Activated CD8-positive, alpha-beta T cell treated with anti-CD3 and anti-CD28 coated beads, Interleukin-2, amount 10 ng/mL, durations not matched to agents 7 days and 5 days (primary cell): ENCODE data around the gene TNFRSF6B. TPM values are rescaled to one million over a fixed set of nuclear protein-coding genes. Genes with fewer than 3 reads are reported as not detected.

Source experiments
- ATAC-seq: fragments of 150-1000 bp; cut with Tn5 transposase; one replicate; pipeline ENCODE4 v1.10.0; 2021; ENCODE audit warnings: moderate library complexity
- CTCF ChIA-PET: fragments of 350-600 bp; sonication (Branson Sonifier 250); formaldehyde crosslinking; loops from one replicate; lab custom pipeline; 2021; ENCODE audit warnings: antibody characterized with exemption; lab: Charles Lee
- POLR2A ChIA-PET: fragments of 350-600 bp; sonication (Branson Sonifier 250); formaldehyde crosslinking; loops from one replicate; lab custom pipeline; 2021; ENCODE audit warnings: antibody characterized with exemption; lab: Charles Lee
- DNase-seq: peaks from one replicate; pipeline ENCODE4 v3.0.0-alpha.2; 2020
- H3K27ac Mint-ChIP-seq: one replicate; pipeline ENCODE4 v1.8.0; 2021; ENCODE audit warnings: mild to moderate bottlenecking, mixed read lengths
- H3K27me3 Mint-ChIP-seq: one replicate; pipeline ENCODE4 v1.8.0; 2021; ENCODE audit warnings: low read depth, mixed read lengths
- H3K36me3 Mint-ChIP-seq: one replicate; pipeline ENCODE4 v1.8.0; 2021; ENCODE audit warnings: low read depth, mixed read lengths
- H3K4me1 Mint-ChIP-seq: one replicate; pipeline ENCODE4 v1.8.0; 2021; ENCODE audit warnings: low read depth, mixed read lengths
- H3K4me3 Mint-ChIP-seq: one replicate; pipeline ENCODE4 v1.8.0; 2021; ENCODE audit warnings: mild to moderate bottlenecking, mixed read lengths
- H3K9me3 Mint-ChIP-seq: one replicate; pipeline ENCODE4 v1.8.0; 2022; ENCODE audit warnings: mixed read lengths; ENCODE audit not compliant: insufficient read depth
- total RNA-seq, 2 experiments: library from RNA; stranded (reverse); gene quantifications; one replicate each; pipeline ENCODE4 v1.2.3, GENCODE V29; 2021

TNFRSF6B gene
- total RNA-seq, 2 experiments from 2014 or later: not detected

DNA sequence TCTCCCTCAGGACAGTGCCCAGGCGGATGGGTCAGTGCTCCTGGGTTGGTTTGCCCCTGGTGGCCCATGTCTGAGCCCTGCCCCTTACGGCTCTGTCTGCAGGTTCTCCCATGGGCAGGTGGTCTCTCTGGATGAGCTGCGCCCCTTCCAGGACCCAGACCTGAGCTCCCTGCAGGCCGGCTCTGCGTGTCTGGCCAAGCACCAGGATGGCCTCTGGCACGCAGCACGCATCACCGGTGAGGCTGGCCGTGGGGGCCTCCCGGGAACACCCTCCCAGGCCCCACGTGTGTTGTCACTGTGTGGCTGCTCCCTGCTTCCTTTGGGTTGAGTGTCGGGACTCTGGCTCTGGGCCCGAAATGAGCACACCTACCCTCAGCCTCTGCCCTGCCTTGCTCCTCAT, 36.7 kb downstream of the TNFRSF6B start:
- CTCF ChIA-PET: interaction anchor here (0.7 kb wide), 1 partner anchor 27 kb away, joined by 3 read pairs; no protein-coding TSS in a partner anchor
- Mint-ChIP-seq H3K4me3 (no peak overlapping the region), H3K27me3 (no peaks in the 10 kb centered on the region), H3K4me1 (peaks cover 36% of the 10 kb centered on the region), H3K27ac (no peak overlapping the region), H3K9me3 (no peaks in the 10 kb centered on the region), H3K36me3 (peaks cover 48% of the 10 kb centered on the region)
- no peak for ATAC-seq
- POLR2A ChIA-PET: interaction anchor here (1.2 kb wide), 1 partner anchor 26 kb away, joined by 3 read pairs; the partner anchor contains the start of genes ARFRP1 and ZGPAT
- DNase-seq: no peak

DNA sequence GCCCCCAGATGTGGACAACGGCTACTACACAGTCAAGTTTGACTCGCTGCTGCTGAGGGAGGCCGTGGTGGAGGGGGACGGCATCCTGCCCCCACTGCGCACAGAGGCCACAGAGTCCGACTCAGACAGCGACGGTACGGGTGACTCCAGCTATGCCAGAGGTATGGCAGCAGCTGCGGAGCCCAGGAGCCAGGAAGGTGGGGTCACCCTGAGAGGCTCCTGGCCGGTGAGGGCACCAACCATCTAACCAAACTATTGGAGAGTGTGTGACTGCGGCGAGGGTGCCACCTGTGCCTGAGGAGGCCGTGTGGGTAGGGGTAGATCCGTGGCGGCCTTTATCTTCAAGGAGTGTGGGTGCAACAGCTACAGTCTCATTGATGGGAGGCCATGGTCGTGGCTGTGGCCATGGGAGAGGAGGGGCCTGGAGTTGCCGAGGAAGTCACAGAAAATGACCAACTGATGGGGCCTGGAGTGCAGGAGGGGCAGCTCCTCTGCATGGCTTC, 37.2 kb downstream of the TNFRSF6B start:
- peaks cover 31% of the 10 kb centered on the region for H3K4me1 Mint-ChIP-seq
- peak overlapping the region; percentile 32 for H3K27ac Mint-ChIP-seq
- no peaks in the 10 kb centered on the region for H3K27me3 Mint-ChIP-seq
- DNase-seq (no peak), ATAC-seq (no peak)
- no peaks in the 10 kb centered on the region for H3K9me3 Mint-ChIP-seq
- ChIA-PET POLR2A (interaction anchor here (1.2 kb wide), 1 partner anchor 26 kb away, joined by 3 read pairs; the partner anchor contains the start of genes ARFRP1 and ZGPAT), CTCF (interaction anchor here (0.7 kb wide), 1 partner anchor 27 kb away, joined by 3 read pairs; no protein-coding TSS in a partner anchor)
- H3K4me3 Mint-ChIP-seq: no peak overlapping the region
- H3K36me3 Mint-ChIP-seq: peaks cover 42% of the 10 kb centered on the region

DNA sequence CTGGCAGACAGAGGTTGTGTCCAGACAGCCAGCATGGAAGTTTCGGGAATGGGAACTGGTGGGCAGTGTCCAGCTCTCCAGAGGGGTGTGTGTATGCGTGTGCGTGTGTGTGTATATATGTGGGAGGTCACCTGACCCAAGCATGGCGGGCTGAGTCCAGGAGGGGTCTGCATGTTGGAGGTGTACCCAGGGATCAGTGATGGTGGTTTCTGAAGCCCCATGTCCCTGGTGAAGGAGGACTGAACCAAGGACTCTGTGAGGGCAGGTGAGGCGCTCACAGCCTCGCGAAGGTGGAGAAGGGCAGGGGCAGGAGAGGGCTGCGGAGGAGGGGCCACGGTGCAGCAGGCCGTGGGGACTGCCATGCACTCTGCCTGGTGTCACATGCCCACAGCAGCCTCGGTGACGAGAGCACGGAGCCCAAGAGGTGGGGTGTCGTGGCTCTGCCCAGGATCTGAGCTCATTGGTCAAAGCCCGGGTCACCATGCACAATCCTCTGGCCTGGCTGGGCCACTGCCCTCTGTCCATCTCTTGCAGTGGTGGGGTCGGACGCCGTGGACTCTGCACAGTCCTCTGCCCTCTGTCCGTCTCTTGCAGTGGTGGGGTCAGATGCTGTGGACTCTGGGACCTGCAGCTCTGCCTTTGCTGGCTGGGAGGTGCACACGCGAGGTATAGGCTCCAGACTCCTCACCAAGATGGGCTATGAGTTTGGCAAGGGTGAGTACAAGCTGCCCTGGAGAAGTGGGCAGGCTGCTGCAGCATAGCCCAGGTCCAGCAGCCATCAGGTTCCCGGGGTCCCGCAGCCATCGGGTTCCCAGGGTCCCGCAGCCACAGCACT, 37.9 kb downstream of the TNFRSF6B start:
- DNase-seq (peak; percentile 21), ATAC-seq (no peak)
- CTCF ChIA-PET: interaction anchor here (0.6 to 5.3 kb wide), 3 partner anchors 27 to 42 kb away, joined by 3 to 70 read pairs (median 3); partner anchors contain the start of genes ARFRP1 and ZGPAT
- H3K36me3 Mint-ChIP-seq: peaks cover 37% of the 10 kb centered on the region
- H3K4me3 Mint-ChIP-seq: no peak overlapping the region
- no peak overlapping the region for H3K27ac Mint-ChIP-seq
- peaks cover 29% of the 10 kb centered on the region for H3K4me1 Mint-ChIP-seq
- H3K9me3 Mint-ChIP-seq: no peaks in the 10 kb centered on the region
- H3K27me3 Mint-ChIP-seq: no peaks in the 10 kb centered on the region
- POLR2A ChIA-PET: interaction anchor here (2.5 kb wide), 1 partner anchor 130 kb away, joined by 14 read pairs; the partner anchor contains the start of gene TPD52L2

DNA sequence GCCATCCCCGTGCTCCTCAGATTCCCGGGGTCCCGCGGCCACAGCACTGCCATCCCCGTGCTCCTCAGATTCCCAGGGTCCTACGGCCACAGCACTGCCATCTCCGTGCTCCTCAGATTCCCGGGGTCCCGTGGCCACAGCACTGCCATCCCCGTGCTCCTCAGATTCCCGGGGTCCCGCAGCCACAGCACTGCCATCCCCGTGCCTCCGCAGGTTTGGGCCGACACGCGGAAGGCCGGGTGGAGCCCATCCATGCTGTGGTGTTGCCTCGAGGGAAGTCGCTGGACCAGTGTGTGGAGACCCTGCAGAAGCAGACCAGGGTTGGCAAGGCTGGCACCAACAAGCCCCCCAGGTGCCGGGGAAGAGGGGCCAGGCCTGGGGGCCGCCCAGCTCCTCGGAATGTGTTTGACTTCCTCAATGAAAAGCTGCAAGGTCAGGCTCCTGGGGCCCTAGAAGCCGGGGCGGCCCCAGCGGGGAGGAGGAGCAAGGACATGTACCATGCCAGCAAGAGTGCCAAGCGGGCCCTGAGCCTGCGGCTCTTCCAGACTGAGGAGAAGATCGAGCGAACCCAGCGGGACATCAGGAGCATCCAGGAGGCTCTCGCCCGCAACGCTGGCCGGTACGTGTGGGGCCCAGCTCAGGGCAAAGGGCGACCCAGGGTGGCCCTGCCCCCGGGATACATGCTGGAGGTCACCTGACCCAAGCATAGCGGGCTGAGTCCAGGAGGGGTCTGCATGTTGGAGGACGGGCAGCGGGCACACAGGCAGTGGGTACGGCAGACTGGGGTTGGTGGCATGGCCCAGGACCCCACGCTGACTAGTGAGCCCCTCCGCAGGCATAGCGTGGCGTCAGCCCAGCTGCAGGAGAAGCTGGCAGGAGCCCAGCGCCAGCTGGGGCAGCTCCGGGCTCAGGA, 38.8 kb downstream of the TNFRSF6B start:
- no peak for ATAC-seq
- H3K27me3 Mint-ChIP-seq: no peaks in the 10 kb centered on the region
- peak overlapping the region; percentile 87 for H3K4me3 Mint-ChIP-seq
- peak; percentile 20 for DNase-seq
- ChIA-PET POLR2A (interaction anchor here (0.6 to 2.5 kb wide), 4 partner anchors 27 to 129 kb away, joined by 3 to 19 read pairs (median 9); partner anchors contain the start of genes ARFRP1, TPD52L2 and ZGPAT), CTCF (interaction anchor here (0.6 to 5.3 kb wide), 6 partner anchors 16 to 198 kb away, joined by 3 to 70 read pairs (median 5); partner anchors contain the start of genes ARFRP1, PTK6, TPD52L2 and ZGPAT)
- peak overlapping the region; percentile 92 for H3K27ac Mint-ChIP-seq
- H3K36me3 Mint-ChIP-seq: peaks cover 33% of the 10 kb centered on the region
- no peaks in the 10 kb centered on the region for H3K9me3 Mint-ChIP-seq
- H3K4me1 Mint-ChIP-seq: peaks cover 29% of the 10 kb centered on the region

DNA sequence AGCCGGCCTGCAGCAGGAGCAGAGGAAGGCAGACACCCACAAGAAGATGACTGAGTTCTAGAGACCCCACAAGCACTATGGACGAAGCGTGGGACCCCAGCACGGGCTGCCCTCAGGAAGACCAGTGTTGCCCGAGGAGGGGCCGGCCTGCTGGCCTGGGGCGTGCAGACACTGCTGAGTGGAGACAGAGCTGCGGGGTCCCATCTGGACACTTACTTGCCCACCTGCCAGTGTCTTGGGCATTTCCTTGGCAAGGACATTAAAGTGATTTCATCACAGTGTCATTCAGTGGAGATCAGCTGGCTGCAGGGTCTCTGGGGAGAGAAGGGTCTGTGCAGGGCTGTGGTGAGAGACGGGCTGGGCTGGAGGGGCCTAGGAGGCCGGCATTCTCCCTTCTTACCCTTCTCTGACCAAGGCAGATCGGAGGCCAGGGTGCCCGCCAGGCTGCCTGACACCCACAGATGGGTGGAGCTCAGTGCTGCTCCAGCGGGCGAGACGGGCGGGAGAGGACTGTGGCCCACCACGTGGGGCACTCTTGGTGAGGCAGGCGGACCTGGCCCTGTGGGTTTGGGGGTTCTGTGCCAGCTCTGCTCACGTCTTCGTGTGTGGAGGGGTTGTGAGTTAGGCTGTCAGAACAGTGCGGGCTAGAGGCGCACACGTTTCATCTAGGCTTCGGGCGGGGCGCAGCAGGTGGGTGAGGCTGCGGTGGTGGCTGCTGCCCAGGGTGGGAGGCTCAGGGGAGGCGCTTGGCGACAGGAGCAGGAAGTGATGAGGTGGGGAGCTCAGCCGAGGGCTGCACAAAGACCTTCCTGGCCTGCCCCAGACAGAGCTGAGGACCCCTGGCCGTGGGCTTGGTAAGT, 39.6 kb downstream of the TNFRSF6B start, which contains the start of gene LIME1:
LIME1 (plus strand) TSS at position 806 of the 860 bp plus-strand sequence. CDS start 886 bp downstream, outside the sequence.
- Mint-ChIP-seq H3K27me3 (no peaks in the 10 kb centered on the region), H3K9me3 (no peaks in the 10 kb centered on the region), H3K4me3 (peak within 1 kb of the TSS; percentile 87), H3K27ac (peak within 1 kb of the TSS; percentile 92), H3K4me1 (peaks cover 29% of the 10 kb centered on the region), H3K36me3 (peaks cover 33% of the 10 kb centered on the region)
- ChIA-PET CTCF (interaction anchor here (0.7 to 5.3 kb wide), 13 partner anchors 8 to 199 kb away, joined by 3 to 70 read pairs (median 3); partner anchors contain the start of genes ARFRP1, PTK6, STMN3 and TPD52L2), POLR2A (interaction anchor here (0.6 to 2.5 kb wide), 8 partner anchors 9 to 303 kb away, joined by 3 to 19 read pairs (median 4); partner anchors contain the start of genes ARFRP1, TPD52L2 and ZGPAT)
- DNase-seq (peak; percentile 90), ATAC-seq (peak; percentile 49)

DNA sequence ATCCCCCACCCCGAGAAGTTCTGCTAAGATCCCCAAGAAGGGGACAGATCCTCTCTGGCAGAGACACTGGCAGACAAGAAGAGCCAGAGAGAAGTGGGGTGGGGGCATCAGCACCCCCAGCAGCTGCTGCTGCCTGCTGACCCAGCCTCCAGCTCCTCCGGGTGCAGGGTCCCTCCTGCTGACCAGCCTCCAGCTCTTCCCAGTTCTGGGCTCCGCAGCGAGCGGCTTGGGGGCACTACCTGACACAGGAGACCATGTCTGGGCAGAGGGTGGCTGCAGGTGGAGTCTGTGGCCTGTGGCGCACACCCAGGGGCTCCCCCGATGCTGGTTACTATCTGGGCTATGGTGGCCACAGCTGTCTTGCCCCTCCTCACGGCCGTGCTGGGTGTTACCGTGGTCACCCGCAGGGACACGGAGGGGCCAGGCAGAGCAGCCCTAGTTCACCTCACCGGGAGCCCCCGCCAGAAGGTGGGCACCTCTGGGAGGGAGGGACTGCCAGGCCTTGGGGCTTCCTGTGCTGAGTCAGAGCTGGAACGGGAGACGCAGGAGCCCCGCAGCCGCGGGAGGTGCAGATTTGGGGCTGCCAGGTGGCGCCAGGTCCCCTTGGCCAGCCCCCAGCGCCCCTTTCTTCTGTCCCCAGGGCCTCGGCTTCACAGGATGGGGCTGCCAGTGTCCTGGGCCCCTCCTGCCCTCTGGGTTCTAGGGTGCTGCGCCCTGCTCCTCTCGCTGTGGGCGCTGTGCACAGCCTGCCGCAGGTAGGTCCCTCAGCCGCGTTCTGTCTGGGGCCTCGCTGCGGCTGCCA, 40.6 kb downstream of the TNFRSF6B start:
- peak overlapping the region; percentile 92 for H3K27ac Mint-ChIP-seq
- H3K9me3 Mint-ChIP-seq: no peaks in the 10 kb centered on the region
- peaks cover 37% of the 10 kb centered on the region for H3K36me3 Mint-ChIP-seq
- ATAC-seq: peak; percentile 32
- POLR2A ChIA-PET: interaction anchor here (0.8 to 2.5 kb wide), 7 partner anchors 10 to 244 kb away, joined by 3 to 19 read pairs (median 4); partner anchors contain the start of genes ARFRP1, PRPF6, TPD52L2 and ZGPAT
- CTCF ChIA-PET: interaction anchor here (1.0 to 5.3 kb wide), 8 partner anchors 9 to 200 kb away, joined by 3 to 70 read pairs (median 4); partner anchors contain the start of genes ARFRP1, PTK6, TPD52L2 and ZGPAT
- H3K4me3 Mint-ChIP-seq: peak overlapping the region; percentile 87
- H3K4me1 Mint-ChIP-seq: peaks cover 29% of the 10 kb centered on the region
- H3K27me3 Mint-ChIP-seq: no peaks in the 10 kb centered on the region
- peak; percentile 76 for DNase-seq

DNA sequence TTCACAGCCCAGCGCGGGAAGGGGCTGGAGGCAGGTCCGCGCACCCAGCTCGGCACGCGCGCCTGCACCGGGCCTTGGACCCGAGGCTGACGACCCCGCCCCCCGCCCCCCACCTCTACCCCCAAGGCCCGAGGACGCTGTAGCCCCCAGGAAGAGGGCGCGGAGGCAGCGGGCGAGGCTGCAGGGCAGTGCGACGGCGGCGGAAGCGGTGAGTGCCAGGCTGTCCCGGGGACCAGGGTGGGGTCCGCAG, 41.2 kb downstream of the TNFRSF6B start:
- no peak for ATAC-seq
- Mint-ChIP-seq H3K27me3 (no peaks in the 10 kb centered on the region), H3K9me3 (no peaks in the 10 kb centered on the region), H3K4me3 (peak overlapping the region; percentile 87), H3K27ac (no peak overlapping the region), H3K4me1 (peaks cover 29% of the 10 kb centered on the region), H3K36me3 (peaks cover 37% of the 10 kb centered on the region)
- POLR2A ChIA-PET: interaction anchor here (1.0 to 2.4 kb wide), 4 partner anchors 13 to 243 kb away, joined by 3 to 19 read pairs (median 4); partner anchors contain the start of genes ARFRP1, PRPF6 and ZGPAT
- CTCF ChIA-PET: interaction anchor here (5.3 kb wide), 1 partner anchor 30 kb away, joined by 70 read pairs; the partner anchor contains the start of genes ARFRP1 and ZGPAT
- DNase-seq: no peak

DNA sequence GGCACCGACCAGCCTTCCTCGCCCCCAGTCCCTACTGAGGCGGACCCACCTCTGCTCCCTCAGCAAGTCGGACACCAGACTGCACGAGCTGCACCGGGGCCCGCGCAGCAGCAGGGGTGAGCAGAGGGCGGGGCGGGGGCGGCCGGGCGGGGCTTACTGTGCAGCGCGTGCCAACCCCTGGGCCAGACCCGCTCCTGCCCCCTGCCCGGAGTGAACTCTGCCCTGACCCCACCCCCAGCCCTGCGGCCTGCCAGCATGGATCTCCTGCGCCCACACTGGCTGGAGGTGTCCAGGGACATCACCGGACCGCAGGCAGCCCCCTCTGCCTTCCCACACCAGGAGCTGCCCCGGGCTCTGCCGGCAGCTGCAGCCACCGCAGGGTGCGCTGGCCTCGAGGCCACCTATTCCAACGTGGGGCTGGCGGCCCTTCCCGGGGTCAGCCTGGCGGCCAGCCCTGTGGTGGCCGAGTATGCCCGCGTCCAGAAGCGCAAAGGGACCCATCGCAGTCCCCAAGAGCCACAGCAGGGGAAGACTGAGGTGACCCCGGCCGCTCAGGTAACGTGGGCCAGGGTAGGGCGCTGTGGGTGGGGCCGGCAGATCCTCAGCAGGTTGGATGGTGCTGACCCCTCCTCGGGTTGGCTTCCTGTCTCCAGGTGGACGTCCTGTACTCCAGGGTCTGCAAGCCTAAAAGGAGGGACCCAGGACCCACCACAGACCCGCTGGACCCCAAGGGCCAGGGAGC, 41.7 kb downstream of the TNFRSF6B start:
- ChIA-PET CTCF (interaction anchor here (5.3 kb wide), 1 partner anchor 31 kb away, joined by 70 read pairs; the partner anchor contains the start of genes ARFRP1 and ZGPAT), POLR2A (interaction anchor here (1.0 to 1.8 kb wide), 2 partner anchors 30 to 243 kb away, joined by 3 to 6 read pairs; partner anchors contain the start of genes ARFRP1, PRPF6 and ZGPAT)
- peak overlapping the region; percentile 87 for H3K4me3 Mint-ChIP-seq
- H3K27ac Mint-ChIP-seq: no peak overlapping the region
- H3K4me1 Mint-ChIP-seq: peaks cover 29% of the 10 kb centered on the region
- H3K9me3 Mint-ChIP-seq: no peaks in the 10 kb centered on the region
- H3K27me3 Mint-ChIP-seq: no peaks in the 10 kb centered on the region
- peaks cover 37% of the 10 kb centered on the region for H3K36me3 Mint-ChIP-seq
- peak; percentile 8 for ATAC-seq
- DNase-seq: peak; percentile 57

DNA sequence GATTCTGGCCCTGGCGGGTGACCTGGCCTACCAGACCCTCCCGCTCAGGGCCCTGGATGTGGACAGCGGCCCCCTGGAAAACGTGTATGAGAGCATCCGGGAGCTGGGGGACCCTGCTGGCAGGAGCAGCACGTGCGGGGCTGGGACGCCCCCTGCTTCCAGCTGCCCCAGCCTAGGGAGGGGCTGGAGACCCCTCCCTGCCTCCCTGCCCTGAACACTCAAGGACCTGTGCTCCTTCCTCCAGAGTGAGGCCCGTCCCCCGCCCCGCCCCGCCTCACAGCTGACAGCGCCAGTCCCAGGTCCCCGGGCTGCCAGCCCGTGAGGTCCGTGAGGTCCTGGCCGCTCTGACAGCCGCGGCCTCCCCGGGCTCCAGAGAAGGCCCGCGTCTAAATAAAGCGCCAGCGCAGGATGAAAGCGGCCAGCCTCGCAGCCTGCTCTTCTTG, 42.3 kb downstream of the TNFRSF6B start:
- H3K27me3 Mint-ChIP-seq: no peaks in the 10 kb centered on the region
- ATAC-seq (no peak), DNase-seq (peak; percentile 50)
- no peaks in the 10 kb centered on the region for H3K9me3 Mint-ChIP-seq
- H3K4me3 Mint-ChIP-seq: peak overlapping the region; percentile 87
- H3K27ac Mint-ChIP-seq: no peak overlapping the region
- H3K4me1 Mint-ChIP-seq: peaks cover 24% of the 10 kb centered on the region
- POLR2A ChIA-PET: interaction anchor here (1.8 kb wide), 1 partner anchor 31 kb away, joined by 6 read pairs; the partner anchor contains the start of genes ARFRP1 and ZGPAT
- peaks cover 37% of the 10 kb centered on the region for H3K36me3 Mint-ChIP-seq
- CTCF ChIA-PET: interaction anchor here (5.3 kb wide), 1 partner anchor 32 kb away, joined by 70 read pairs; the partner anchor contains the start of genes ARFRP1 and ZGPAT
